Measurements from ENCODE around the gene AP3S1.

Gene AP3S1

GRCh38 chr5:115941051-115941675, 99.4 kb downstream of the AP3S1 start:
- no peak for DNase-seq

GRCh38 chr5:115944501-115944900, 102.8 kb downstream of the AP3S1 start:
- no peak for DNase-seq

- DNase-seq, result no peak
Measured at GRCh38 chr5:115946655-115947054, 104.9 kb downstream of the AP3S1 start.

GRCh38 chr5:115947260-115947659, 105.5 kb downstream of the AP3S1 start:
- no peak for DNase-seq

- DNase-seq, result no peak
Measured at GRCh38 chr5:115948091-115948534, 106.4 kb downstream of the AP3S1 start.

GRCh38 chr5:115949096-115949495, 107.4 kb downstream of the AP3S1 start:
- no peak for DNase-seq

GRCh38 chr5:115952588-115952987, 110.9 kb downstream of the AP3S1 start:
- no peak for DNase-seq

- no peak for DNase-seq
Measured at GRCh38 chr5:115954144-115954543, 112.4 kb downstream of the AP3S1 start.

- DNase-seq, result no peak
Measured at GRCh38 chr5:115956957-115957356, 115.2 kb downstream of the AP3S1 start.

GRCh38 chr5:115961381-115962238, 119.9 kb downstream of the AP3S1 start:
- no peak for DNase-seq

- DNase-seq, result no peak
Measured at GRCh38 chr5:115962239-115962564, 120.5 kb downstream of the AP3S1 start, which contains the start of gene LVRN. LVRN (plus strand) TSS chr5:115962475; CDS start chr5:115962618, 143 bp downstream.

- DNase-seq, result no peak
Measured at GRCh38 chr5:115962565-115963402, 121.0 kb downstream of the AP3S1 start.

- DNase-seq, result no peak
Measured at GRCh38 chr5:115963566-115963965, 121.8 kb downstream of the AP3S1 start.

Data from CD4-positive, alpha-beta T cell treated with Interleukin-17A for 1 hour (primary cell).